Naive thymus-derived CD4-positive, alpha-beta T cell (primary cell): ENCODE measurements around the gene KCNC2. TPM values are rescaled to one million over a fixed set of nuclear protein-coding genes. Genes with fewer than 3 reads are reported as not detected.

ENCODE experiments used
- ATAC-seq: fragments of 150-1000 bp; cut with Tn5 transposase; 2 replicates; pipeline ENCODE4 v1.10.0; 2021; ENCODE audit warnings: mild to moderate bottlenecking, moderate library complexity
- CTCF ChIA-PET: fragments of 350-600 bp; sonication (Branson Sonifier 250); formaldehyde crosslinking; loops from one replicate; lab custom pipeline; 2021; ENCODE audit warnings: antibody characterized with exemption; lab: Charles Lee
- POLR2A ChIA-PET: fragments of 350-600 bp; sonication (Branson Sonifier 250); formaldehyde crosslinking; loops from one replicate; lab custom pipeline; 2021; ENCODE audit warnings: antibody characterized with exemption, inconsistent platforms; lab: Charles Lee
- DNase-seq, 9 donors: peaks; one replicate each; pipeline versions ENCODE4 v3.0.0 to v3.0.0-alpha.2; 2020 to 2022; ENCODE audit warnings: mixed read lengths in 1 of 9
- H3K27ac ChIP-seq: one replicate; pipeline ENCODE4 v1.7.0; 2013; ENCODE audit warnings: mild to moderate bottlenecking, low read depth, low read length, moderate library complexity
- H3K27me3 ChIP-seq, 2 donors: one replicate each; pipeline ENCODE4 v1.7.0; 2013; ENCODE audit warnings: low read length in 2 of 2, mild to moderate bottlenecking in 2 of 2, moderate library complexity in 2 of 2; ENCODE audit not compliant: control insufficient read depth in 2 of 2, insufficient read depth in 2 of 2
- H3K36me3 ChIP-seq, 3 experiments: 1 replicate in 2 of 3; 2 replicates in 1 of 3; pipeline ENCODE4 v1.7.0; 2013; ENCODE audit warnings: low read length in 3 of 3, mild to moderate bottlenecking in 3 of 3, moderate library complexity in 1 of 3; ENCODE audit not compliant: insufficient read depth in 3 of 3, control insufficient read depth in 2 of 3
- H3K4me1 ChIP-seq, 2 donors: one replicate each; pipeline ENCODE4 v1.7.0; 2013; ENCODE audit warnings: low read length in 2 of 2, mild to moderate bottlenecking in 2 of 2, moderate library complexity in 1 of 2; ENCODE audit not compliant: control insufficient read depth in 2 of 2, insufficient read depth in 2 of 2
- H3K4me3 ChIP-seq: 2 replicates; pipeline ENCODE4 v1.7.0; 2013; ENCODE audit warnings: mild to moderate bottlenecking, low read length
- H3K9me3 ChIP-seq, 3 experiments: 1 replicate in 2 of 3; 2 replicates in 1 of 3; pipeline ENCODE4 v1.7.0; 2013; ENCODE audit warnings: low read length in 3 of 3; ENCODE audit not compliant: control insufficient read depth in 2 of 3
- H3K27ac Mint-ChIP-seq, 9 donors: one replicate each; pipeline ENCODE4 v1.8.0; 2020 to 2022; ENCODE audit warnings: mixed read lengths in 9 of 9, mild to moderate bottlenecking in 8 of 9, moderate library complexity in 5 of 9, inconsistent platforms in 2 of 9
- H3K27me3 Mint-ChIP-seq, 5 donors: one replicate each; pipeline ENCODE4 v1.8.0; 2021 to 2022; ENCODE audit warnings: mixed read lengths in 5 of 5, mild to moderate bottlenecking in 1 of 5
- H3K36me3 Mint-ChIP-seq, 5 donors: one replicate each; pipeline ENCODE4 v1.8.0; 2020 to 2022; ENCODE audit warnings: mixed read lengths in 5 of 5, mild to moderate bottlenecking in 3 of 5, inconsistent platforms in 1 of 5
- H3K4me1 Mint-ChIP-seq, 7 donors: one replicate each; pipeline ENCODE4 v1.8.0; 2020 to 2022; ENCODE audit warnings: mixed read lengths in 7 of 7, mild to moderate bottlenecking in 3 of 7, inconsistent platforms in 1 of 7
- H3K4me3 Mint-ChIP-seq, 10 donors: one replicate each; pipeline ENCODE4 v1.8.0; 2020 to 2022; ENCODE audit warnings: mild to moderate bottlenecking in 10 of 10, mixed read lengths in 10 of 10, moderate library complexity in 6 of 10, inconsistent platforms in 2 of 10
- H3K9me3 Mint-ChIP-seq, 11 donors: one replicate each; pipeline ENCODE4 v1.8.0; 2020 to 2022; ENCODE audit warnings: mixed read lengths in 11 of 11, mild to moderate bottlenecking in 4 of 11, inconsistent platforms in 1 of 11, moderate library complexity in 1 of 11
- intact Hi-C, 2 donors: fragments of 100-400 bp; cut with micrococcal nuclease; formaldehyde crosslinking; loops; one replicate each; pipeline ENCODE4 v1.15.1; 2023
- polyA plus RNA-seq, 2 donors: library from polyadenylated mRNA; unstranded; fragments of 300-500 nt; fragmentation: Illumina TruSeq; gene quantifications; one replicate each; pipeline ENCODE4 v1.2.3, GENCODE V29; 2021
- total RNA-seq, 6 experiments: library from RNA in 5 of 6; stranded (reverse) in 5 of 6; gene quantifications; 1 replicate in 5 of 6; 2 replicates in 1 of 6; pipeline ENCODE4 v1.2.3 and lab custom pipeline; 2021 to 2026

KCNC2 gene
- total and polyA plus RNA-seq, 7 experiments from 2014 or later, result not detected

- Mint-ChIP-seq H3K27ac (no peak overlapping the region), H3K9me3 (peaks cover 0 to 4% (median 0%) of the 10 kb centered on the region in 11 donors), H3K36me3 (no peaks in the 10 kb centered on the region), H3K4me1 (no peaks in the 10 kb centered on the region), H3K4me3 (no peak overlapping the region), H3K27me3 (no peaks in the 10 kb centered on the region)
- no peaks in the 10 kb centered on the region for H3K9me3 ChIP-seq
- ChIA-PET POLR2A (no interaction called here), CTCF (no interaction called here)
- ATAC-seq (no peak), DNase-seq (no peak)
- no peaks in the 10 kb centered on the region for H3K4me1 ChIP-seq
- no peak overlapping the region for H3K4me3 ChIP-seq
- H3K27ac ChIP-seq, result no peak overlapping the region
- intact Hi-C loops, result no loop called here
- no peaks in the 10 kb centered on the region for H3K36me3 ChIP-seq
- H3K27me3 ChIP-seq, result no peaks in the 10 kb centered on the region
These were observed 160.9 kb downstream of the KCNC2 start for GRCh38 chr12:75048767-75049166.

GRCh38 chr12:75047885-75048525, 161.6 kb downstream of the KCNC2 start:
- Histone ChIP-seq H3K27me3 (no peaks in the 10 kb centered on the region), H3K27ac (no peak overlapping the region), H3K9me3 (no peaks in the 10 kb centered on the region), H3K4me3 (no peak overlapping the region), H3K4me1 (no peaks in the 10 kb centered on the region), H3K36me3 (no peaks in the 10 kb centered on the region)
- Mint-ChIP-seq H3K36me3 (no peaks in the 10 kb centered on the region), H3K27me3 (no peaks in the 10 kb centered on the region), H3K4me3 (no peak overlapping the region), H3K27ac (no peak overlapping the region), H3K9me3 (peaks cover 0 to 4% (median 0%) of the 10 kb centered on the region in 11 donors), H3K4me1 (no peaks in the 10 kb centered on the region)
- POLR2A ChIA-PET, result no interaction called here
- CTCF ChIA-PET, result no interaction called here
- intact Hi-C loops, result no loop called here
- no peak for ATAC-seq
- no peak for DNase-seq

GRCh38 chr12:75042125-75042524, 167.5 kb downstream of the KCNC2 start:
- Mint-ChIP-seq H3K9me3 (peaks cover 0 to 4% (median 0%) of the 10 kb centered on the region in 11 donors), H3K36me3 (no peaks in the 10 kb centered on the region), H3K27ac (no peak overlapping the region), H3K27me3 (peaks cover 0 to 4% (median 0%) of the 10 kb centered on the region in 5 donors), H3K4me1 (no peaks in the 10 kb centered on the region), H3K4me3 (no peak overlapping the region)
- Histone ChIP-seq H3K36me3 (no peaks in the 10 kb centered on the region), H3K9me3 (no peaks in the 10 kb centered on the region), H3K4me1 (no peaks in the 10 kb centered on the region), H3K27me3 (no peaks in the 10 kb centered on the region), H3K4me3 (no peak overlapping the region), H3K27ac (no peak overlapping the region)
- ATAC-seq (no peak), DNase-seq (no peak)
- ChIA-PET POLR2A (no interaction called here), CTCF (no interaction called here)
- intact Hi-C loops, result no loop called here

GRCh38 chr12:75041472-75041871, 168.2 kb downstream of the KCNC2 start:
- Histone ChIP-seq H3K36me3 (no peaks in the 10 kb centered on the region), H3K4me1 (no peaks in the 10 kb centered on the region), H3K4me3 (no peak overlapping the region), H3K27ac (no peak overlapping the region), H3K9me3 (no peaks in the 10 kb centered on the region), H3K27me3 (no peaks in the 10 kb centered on the region)
- Mint-ChIP-seq H3K36me3 (no peaks in the 10 kb centered on the region), H3K4me1 (no peaks in the 10 kb centered on the region), H3K27me3 (peaks cover 0 to 4% (median 0%) of the 10 kb centered on the region in 5 donors), H3K27ac (no peak overlapping the region), H3K9me3 (peaks cover 0 to 4% (median 0%) of the 10 kb centered on the region in 11 donors), H3K4me3 (no peak overlapping the region)
- ATAC-seq, result no peak
- CTCF ChIA-PET, result no interaction called here
- intact Hi-C loops, result no loop called here
- POLR2A ChIA-PET, result no interaction called here
- no peak for DNase-seq

- POLR2A ChIA-PET, result no interaction called here
- ATAC-seq, result no peak
These were observed 189.5 kb downstream of the KCNC2 start for GRCh38 chr12:75020068-75020557.

GRCh38 chr12:75011120-75011519, 198.5 kb downstream of the KCNC2 start:
- ATAC-seq, result no peak
- CTCF ChIA-PET, result no interaction called here
- Histone ChIP-seq H3K36me3 (no peaks in the 10 kb centered on the region), H3K9me3 (no peaks in the 10 kb centered on the region), H3K4me3 (no peak overlapping the region), H3K27ac (no peak overlapping the region), H3K4me1 (no peaks in the 10 kb centered on the region), H3K27me3 (no peaks in the 10 kb centered on the region)
- no peaks in the 10 kb centered on the region for H3K4me1 Mint-ChIP-seq
- H3K36me3 Mint-ChIP-seq, result peaks cover 0 to 7% (median 0%) of the 10 kb centered on the region in 5 donors
- H3K27me3 Mint-ChIP-seq, result peaks cover 0 to 4% (median 0%) of the 10 kb centered on the region in 5 donors
- POLR2A ChIA-PET, result no interaction called here
- no peak for DNase-seq
- no peak overlapping the region for H3K27ac Mint-ChIP-seq
- intact Hi-C loops, result no loop called here
- H3K4me3 Mint-ChIP-seq, result no peak overlapping the region
- peaks cover 0 to 23% (median 6%) of the 10 kb centered on the region in 11 donors for H3K9me3 Mint-ChIP-seq

More at GRCh38 chr12:75020068-75020557, 189.5 kb downstream of the KCNC2 start:
- Mint-ChIP-seq H3K4me3 (no peak overlapping the region), H3K27me3 (no peaks in the 10 kb centered on the region), H3K27ac (no peak overlapping the region), H3K4me1 (no peaks in the 10 kb centered on the region), H3K9me3 (peaks cover 8 to 82% (median 33%) of the 10 kb centered on the region in 11 donors), H3K36me3 (peaks cover 0 to 16% (median 0%) of the 10 kb centered on the region in 5 donors)
- no peak for DNase-seq
- CTCF ChIA-PET, result no interaction called here
- no peaks in the 10 kb centered on the region for H3K36me3 ChIP-seq
- intact Hi-C loops, result no loop called here
- H3K27ac ChIP-seq, result no peak overlapping the region
- H3K4me1 ChIP-seq, result no peaks in the 10 kb centered on the region
- H3K4me3 ChIP-seq, result no peak overlapping the region
- H3K9me3 ChIP-seq, result peaks cover 0 to 20% (median 5%) of the 10 kb centered on the region in 3 experiments
- peaks cover 0 to 4% of the 10 kb centered on the region in 2 donors for H3K27me3 ChIP-seq

GRCh38 chr12:75007133-75007532, 202.5 kb downstream of the KCNC2 start:
- H3K36me3 ChIP-seq, result no peaks in the 10 kb centered on the region
- H3K27me3 Mint-ChIP-seq, result peaks cover 0 to 4% (median 0%) of the 10 kb centered on the region in 5 donors
- H3K27ac Mint-ChIP-seq, result no peak overlapping the region
- no peaks in the 10 kb centered on the region for H3K27me3 ChIP-seq
- ATAC-seq (no peak), DNase-seq (no peak)
- no peak overlapping the region for H3K27ac ChIP-seq
- POLR2A ChIA-PET, result no interaction called here
- peaks cover 0 to 7% (median 3%) of the 10 kb centered on the region in 11 donors for H3K9me3 Mint-ChIP-seq
- H3K9me3 ChIP-seq, result no peaks in the 10 kb centered on the region
- H3K36me3 Mint-ChIP-seq, result no peaks in the 10 kb centered on the region
- no peaks in the 10 kb centered on the region for H3K4me1 Mint-ChIP-seq
- intact Hi-C loops, result no loop called here
- H3K4me3 ChIP-seq, result no peak overlapping the region
- H3K4me1 ChIP-seq, result no peaks in the 10 kb centered on the region
- H3K4me3 Mint-ChIP-seq, result no peak overlapping the region
- CTCF ChIA-PET, result no interaction called here
